GM19438 (cell line): ENCODE data around the gene SH3BP5L.

Experiments
- ATAC-seq: cut with Tn5 transposase; IDR thresholded peaks from one replicate; pipeline ENCODE4 v1.9.1; 2021; ENCODE audit warnings: low read depth; ENCODE audit not compliant: unreplicated experiment

SH3BP5L gene

GRCh38 chr1:248852481-248853405, 27.0 kb upstream of the SH3BP5L start:
- no peak for ATAC-seq

GRCh38 chr1:248851390-248851789, 25.7 kb upstream of the SH3BP5L start:
- ATAC-seq: no peak

GRCh38 chr1:248850536-248851251, 25.0 kb upstream of the SH3BP5L start:
- no peak for ATAC-seq

GRCh38 chr1:248850124-248850523, 24.4 kb upstream of the SH3BP5L start:
- no peak for ATAC-seq

GRCh38 chr1:248849637-248850036, 23.9 kb upstream of the SH3BP5L start:
- ATAC-seq: no peak

GRCh38 chr1:248849152-248849551, 23.4 kb upstream of the SH3BP5L start:
- ATAC-seq: no peak

- no peak for ATAC-seq
Measured at GRCh38 chr1:248848602-248849001, 22.9 kb upstream of the SH3BP5L start.

- no peak for ATAC-seq
Measured at GRCh38 chr1:248847956-248848561, 22.3 kb upstream of the SH3BP5L start.

GRCh38 chr1:248847181-248847955, 21.7 kb upstream of the SH3BP5L start:
- ATAC-seq: no peak

- no peak for ATAC-seq
Measured at GRCh38 chr1:248844526-248844925, 18.8 kb upstream of the SH3BP5L start.

GRCh38 chr1:248843687-248844086, 18.0 kb upstream of the SH3BP5L start:
- ATAC-seq: no peak

- peak; percentile 30 for ATAC-seq
Measured at GRCh38 chr1:248842781-248843331, 17.1 kb upstream of the SH3BP5L start.

- ATAC-seq: no peak
Measured at GRCh38 chr1:248841702-248842395, 16.1 kb upstream of the SH3BP5L start.

- ATAC-seq: no peak
Measured at GRCh38 chr1:248840946-248841345, 15.2 kb upstream of the SH3BP5L start.

GRCh38 chr1:248839168-248839555, 13.4 kb upstream of the SH3BP5L start:
- no peak for ATAC-seq

GRCh38 chr1:248838357-248839167, 12.8 kb upstream of the SH3BP5L start:
- peak; percentile 52 for ATAC-seq

- ATAC-seq: peak; percentile 73
Measured at GRCh38 chr1:248837781-248838356, 12.2 kb upstream of the SH3BP5L start, which contains the start of gene ZNF672. Gene ZNF672, plus strand, starts transcription at chr1:248838224. Its CDS starts 9,051 bp downstream, at chr1:248847275.

- ATAC-seq: no peak
Measured at GRCh38 chr1:248837045-248837780, 11.5 kb upstream of the SH3BP5L start.
